ENCODE results near the gene MAML3.

DNA sequence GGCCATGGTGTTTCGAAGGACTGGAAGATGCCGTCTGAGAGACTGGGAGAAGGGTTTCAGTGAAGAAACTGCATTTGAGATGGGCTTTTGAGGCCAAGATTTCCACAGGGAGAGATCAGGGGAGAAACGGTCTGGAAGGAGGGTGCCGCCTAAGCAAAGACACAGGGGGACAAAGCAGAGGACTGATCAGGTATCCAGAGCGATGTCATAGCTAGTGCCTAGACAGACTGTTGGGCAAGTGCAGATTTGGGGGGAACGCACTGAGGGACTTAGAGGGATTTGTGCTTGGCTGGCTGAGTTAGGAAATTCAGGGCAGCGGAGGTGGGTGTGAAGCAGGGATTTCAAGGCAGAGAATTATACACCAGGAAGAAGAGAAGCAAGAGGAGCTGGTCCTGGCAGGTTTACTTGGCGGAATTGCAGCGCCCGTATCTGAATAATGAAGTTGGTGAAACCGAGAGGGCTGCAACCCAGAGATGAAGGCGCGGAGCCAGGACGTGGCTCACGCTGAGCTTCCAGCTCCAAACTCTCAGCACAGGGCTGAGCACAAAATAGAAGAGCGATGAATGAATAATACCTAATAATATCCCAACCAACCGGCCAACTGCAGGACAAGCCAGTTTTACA lies 106.9 kb downstream of the MAML3 start:
- TF ChIP-seq CTCF (IDR thresholded peaks at IDR 0.05) (no peak), POLR2A (IDR thresholded peaks at IDR 0.05) (no peak), EP300 (IDR thresholded peaks at IDR 0.05; ENCODE audit: low read depth) (no peak)

Data from transverse colon (tissue), 3 donors.